Cortex of kidney (tissue), 1 donor: ENCODE data around the gene OR5H6.
"Not testable (repeated sequence)": the region's sequence is repeated elsewhere in the genome, so short reads cannot be mapped to it uniquely, and the experiment has no call there.

Source experiments
- DNase-seq: peaks from one replicate; lab custom pipeline; 2025; lab: John Stamatoyannopoulos, UW

Gene OR5H6

DNA sequence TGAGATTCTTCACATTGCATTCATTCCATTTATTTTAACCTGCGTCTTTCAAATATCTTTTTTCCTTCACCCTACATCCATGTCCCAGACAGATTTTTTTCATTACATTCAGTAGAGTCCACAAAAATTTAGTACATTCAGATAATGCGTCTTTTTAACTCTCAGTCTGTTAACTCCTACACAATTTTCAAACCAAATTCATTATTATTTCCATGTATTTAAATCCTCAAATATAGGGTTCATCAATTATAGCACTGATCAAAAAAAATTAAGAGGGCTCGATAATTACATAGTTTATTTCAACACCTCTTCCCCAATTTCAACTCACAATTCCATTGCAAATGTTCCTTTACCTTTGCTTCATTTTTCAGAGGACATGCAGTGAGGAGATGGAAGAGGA, at the start of gene OR5H6:
OR5H6 (plus strand) TSS at position 301 of the 400 bp plus-strand sequence; CDS start at position 390, 89 bp downstream.
- no peak for DNase-seq

GRCh38 chr3:98215051-98215450, 49.0 kb upstream of the OR5H6 start:
- DNase-seq: no peak

- DNase-seq: no peak
These were observed 40.0 kb upstream of the OR5H6 start for GRCh38 chr3:98223907-98224672.

GRCh38 chr3:98232489-98232888, 31.6 kb upstream of the OR5H6 start:
- DNase-seq: no peak

GRCh38 chr3:98233468-98233867, 30.6 kb upstream of the OR5H6 start:
- DNase-seq: no peak

DNA sequence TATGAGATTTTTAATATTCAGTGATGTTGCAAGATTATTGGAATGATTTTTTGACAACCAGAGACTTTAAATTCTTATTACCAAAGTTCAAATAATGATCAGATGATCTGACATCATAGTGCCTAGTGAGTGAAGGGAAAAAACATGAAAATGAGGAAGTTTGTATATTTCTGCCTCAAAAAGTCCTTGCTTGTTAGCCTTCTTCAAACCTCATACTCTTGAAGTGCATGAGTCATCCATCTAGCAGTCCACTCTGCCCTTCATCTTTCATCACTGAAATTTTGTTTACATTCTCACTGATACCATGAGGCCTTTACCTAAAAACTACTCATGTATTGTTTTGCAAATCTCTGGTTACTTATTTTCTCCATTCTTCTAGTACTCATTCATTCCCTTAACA, 23.9 kb upstream of the OR5H6 start:
- DNase-seq: no peak

GRCh38 chr3:98242155-98242554, 21.9 kb upstream of the OR5H6 start:
- no peak for DNase-seq

DNA sequence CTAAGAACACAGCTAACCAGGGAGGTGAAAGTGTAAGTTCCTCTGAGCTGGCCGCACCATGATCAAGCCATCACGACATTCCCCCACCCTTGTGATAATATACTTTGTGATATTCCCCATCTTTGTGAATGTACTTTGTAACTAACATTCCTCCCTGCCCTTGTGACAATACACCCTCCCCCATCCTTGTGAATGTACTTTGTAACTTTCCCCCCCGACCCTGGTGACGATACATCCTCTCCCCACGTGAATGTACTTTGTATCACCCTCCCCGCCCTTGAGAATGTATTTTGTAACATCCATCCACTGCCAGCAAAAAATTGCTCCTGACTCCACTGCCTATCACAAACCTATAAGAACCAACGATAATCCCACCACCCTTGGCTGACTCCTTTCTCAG, 20.2 kb upstream of the OR5H6 start:
- no peak for DNase-seq

- no peak for DNase-seq
These were observed 17.9 kb upstream of the OR5H6 start for GRCh38 chr3:98246142-98246541.

- DNase-seq: not testable (repeated sequence)
These were observed 8.0 kb upstream of the OR5H6 start for GRCh38 chr3:98256026-98256425.

DNA sequence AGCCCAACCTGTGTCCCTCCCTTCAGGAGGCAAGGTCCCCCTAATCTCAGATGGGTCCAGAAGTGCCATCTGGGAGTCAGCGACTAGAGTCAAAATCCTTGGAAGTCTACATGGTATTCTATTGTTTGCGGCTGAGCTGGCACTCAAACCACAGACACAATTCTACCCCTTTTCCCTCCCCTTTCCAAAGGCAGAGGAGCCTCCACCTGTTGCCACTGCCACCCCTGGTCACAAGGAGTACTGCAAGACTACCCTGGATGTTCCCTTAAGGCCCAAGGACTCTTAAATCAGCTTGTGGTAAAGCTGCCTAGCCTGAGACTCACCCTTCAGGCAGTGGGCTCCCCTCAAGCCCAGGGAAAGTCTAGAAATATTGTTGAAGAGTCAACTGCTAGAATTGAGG, 4.3 kb upstream of the OR5H6 start:
- no peak for DNase-seq

DNA sequence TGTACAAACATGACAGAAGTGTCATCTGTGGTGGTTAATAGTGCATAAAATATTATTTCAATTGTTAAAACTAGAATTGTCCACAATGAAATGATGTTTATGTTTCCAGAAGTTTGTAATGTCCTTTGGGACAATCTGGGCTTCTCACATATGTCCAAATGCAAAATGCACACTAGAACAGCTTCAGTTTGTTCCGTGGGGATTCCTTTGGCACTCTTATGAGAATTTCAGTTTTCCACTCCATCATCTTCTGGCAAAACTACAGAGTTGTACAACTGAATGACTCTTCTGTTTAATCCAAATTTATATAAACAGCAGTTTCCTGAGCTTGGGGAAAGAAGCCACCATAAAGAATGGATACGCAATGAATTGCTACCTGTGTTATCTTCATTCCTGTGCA, 2.0 kb upstream of the OR5H6 start:
- DNase-seq: no peak

DNA sequence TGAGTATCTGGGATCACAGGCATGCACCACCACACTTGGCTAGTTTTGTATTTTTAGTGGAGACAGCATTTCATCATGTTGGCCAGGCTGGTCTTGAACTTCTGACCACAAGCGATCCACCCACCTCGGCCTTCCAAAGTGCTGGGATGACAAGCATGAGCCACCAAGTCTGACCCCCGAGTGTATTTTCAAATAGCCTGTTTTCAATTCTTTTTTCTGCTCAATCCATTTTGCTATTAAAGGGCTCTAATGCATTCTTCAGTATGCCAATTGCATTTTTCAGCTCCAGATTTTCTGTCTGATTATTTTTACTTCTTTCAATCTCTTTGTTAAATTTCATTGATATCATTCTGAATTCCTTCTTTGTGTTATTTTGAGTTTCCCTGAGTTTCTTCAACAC, 5.8 kb downstream of the OR5H6 start:
- DNase-seq: no peak

- DNase-seq: no peak
These were observed 8.1 kb downstream of the OR5H6 start for GRCh38 chr3:98272126-98272525.

DNA sequence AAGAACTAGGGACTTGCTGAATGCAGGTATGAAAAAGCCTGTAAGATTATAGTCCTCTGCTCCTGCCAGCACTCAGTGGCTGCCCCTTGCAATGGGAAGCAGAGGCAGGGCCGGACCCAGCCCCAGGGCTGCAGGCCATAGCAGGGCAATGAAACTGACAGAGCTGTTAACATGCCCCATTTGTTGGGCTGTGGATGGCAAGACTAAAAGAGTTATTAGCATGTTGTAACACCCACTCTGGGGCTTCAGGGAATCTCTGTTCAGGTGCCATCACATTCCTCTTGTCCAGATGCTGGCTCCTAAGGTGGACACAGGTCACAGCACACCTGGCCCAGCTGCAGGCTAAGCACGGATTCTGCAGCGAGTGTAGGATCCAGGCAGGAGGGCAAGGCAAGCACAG, 10.9 kb downstream of the OR5H6 start:
- no peak for DNase-seq

- no peak for DNase-seq
These were observed 18.2 kb downstream of the OR5H6 start, which contains the start of gene OR5H2 for GRCh38 chr3:98282205-98282604. OR5H2 (plus strand) TSS chr3:98282505; CDS start chr3:98282903, 398 bp downstream.

DNA sequence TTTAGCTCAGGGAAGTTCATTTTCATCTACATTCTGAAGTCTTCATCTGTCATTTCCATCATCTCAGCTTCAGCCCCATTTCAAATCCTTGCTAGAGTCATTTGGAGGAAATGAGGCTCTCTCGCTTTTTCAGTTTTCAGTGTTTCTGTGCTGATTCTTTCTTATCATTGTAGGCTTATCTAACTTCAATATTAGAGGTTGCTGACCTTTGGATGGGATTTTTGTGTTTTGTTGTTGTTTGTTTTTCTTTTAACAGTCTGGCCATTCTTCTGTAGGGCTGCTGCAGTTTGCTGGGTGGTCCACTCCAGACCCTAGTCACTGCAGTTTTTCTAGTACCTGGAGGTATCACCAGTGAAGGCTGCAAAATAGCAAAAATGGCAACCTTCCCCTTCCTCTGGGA, 26.9 kb downstream of the OR5H6 start:
- no peak for DNase-seq

GRCh38 chr3:98291332-98291957, 27.4 kb downstream of the OR5H6 start:
- DNase-seq: no peak
